Spleen (tissue), 7 donors: ENCODE results near the gene P2RY14.

Experiments
- POLR2A ChIP-seq, 3 donors: fragments of 450-650 bp; IDR thresholded peaks; one replicate each; pipeline ENCODE4 v1.5.1; 2017; ENCODE audit warnings: antibody characterized with exemption in 3 of 3, mild to moderate bottlenecking in 1 of 3
- TF ChIP-seq, protein P1 (sequence below), 11 experiments: fragments of 200-600 bp in 7 of 11; fragments of 450-650 bp in 4 of 11; sonication (generic) in 4 of 11; IDR thresholded peaks in 8 of 11; conservative IDR thresholded peaks in 3 of 11; 1 replicate in 7 of 11; 2 replicates in 4 of 11; pipeline versions ENCODE4 v1.4.0 to v1.8.0; 2016 to 2021; ENCODE audit warnings: antibody characterized with exemption in 11 of 11, inconsistent platforms in 4 of 11, mild to moderate bottlenecking in 1 of 11
- donor health status: DM: no; HTN: no; CAD: no; lungs with moderate emphysema.
- donor health status: DM: no; HTN: no; CAD: no.
- donor health status: DM: no; HTN: no; CAD: no.

- TF ChIP-seq, protein P1, sequence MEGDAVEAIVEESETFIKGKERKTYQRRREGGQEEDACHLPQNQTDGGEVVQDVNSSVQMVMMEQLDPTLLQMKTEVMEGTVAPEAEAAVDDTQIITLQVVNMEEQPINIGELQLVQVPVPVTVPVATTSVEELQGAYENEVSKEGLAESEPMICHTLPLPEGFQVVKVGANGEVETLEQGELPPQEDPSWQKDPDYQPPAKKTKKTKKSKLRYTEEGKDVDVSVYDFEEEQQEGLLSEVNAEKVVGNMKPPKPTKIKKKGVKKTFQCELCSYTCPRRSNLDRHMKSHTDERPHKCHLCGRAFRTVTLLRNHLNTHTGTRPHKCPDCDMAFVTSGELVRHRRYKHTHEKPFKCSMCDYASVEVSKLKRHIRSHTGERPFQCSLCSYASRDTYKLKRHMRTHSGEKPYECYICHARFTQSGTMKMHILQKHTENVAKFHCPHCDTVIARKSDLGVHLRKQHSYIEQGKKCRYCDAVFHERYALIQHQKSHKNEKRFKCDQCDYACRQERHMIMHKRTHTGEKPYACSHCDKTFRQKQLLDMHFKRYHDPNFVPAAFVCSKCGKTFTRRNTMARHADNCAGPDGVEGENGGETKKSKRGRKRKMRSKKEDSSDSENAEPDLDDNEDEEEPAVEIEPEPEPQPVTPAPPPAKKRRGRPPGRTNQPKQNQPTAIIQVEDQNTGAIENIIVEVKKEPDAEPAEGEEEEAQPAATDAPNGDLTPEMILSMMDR (IDR thresholded peaks at IDR 0.05 in 8 of 11, conservative IDR thresholded peaks at IDR 0.05 in 3 of 11) = no peak
- no peak for TF ChIP-seq POLR2A (IDR thresholded peaks at IDR 0.05)
Observed at GRCh38 chr3:151259664-151260063, 18.7 kb downstream of the P2RY14 start.
